GM10248 (cell line): ENCODE measurements around the gene LOX.
"Not testable (repeated sequence)": the region's sequence is repeated elsewhere in the genome, so short reads cannot be mapped to it uniquely, and the experiment has no call there.

Source experiments
- CTCF ChIA-PET: fragments of 300-600 bp; sonication (Branson Sonifier 250); formaldehyde crosslinking; extraction: SDS; loops from one replicate; lab custom pipeline; 2021; ENCODE audit warnings: antibody characterized with exemption; lab: Yijun Ruan, JAX
- POLR2A ChIA-PET: fragments of 350-650 bp; sonication (Branson Sonifier 250); formaldehyde crosslinking; extraction: SDS; loops from one replicate; lab custom pipeline; 2020; ENCODE audit warnings: antibody characterized with exemption; lab: Yijun Ruan, JAX
- DNase-seq: peaks from one replicate; pipeline ENCODE4 v3.0.0; 2012; ENCODE audit errors: extremely low spot score
- TF ChIP-seq, protein P1 (sequence below): IDR thresholded peaks from 2 replicates; pipeline ENCODE4 v1.5.1; 2012; ENCODE audit warnings: mild to moderate bottlenecking, low read depth; ENCODE audit errors: extremely low read depth, missing control alignments, control extremely low read depth

LOX gene

DNA sequence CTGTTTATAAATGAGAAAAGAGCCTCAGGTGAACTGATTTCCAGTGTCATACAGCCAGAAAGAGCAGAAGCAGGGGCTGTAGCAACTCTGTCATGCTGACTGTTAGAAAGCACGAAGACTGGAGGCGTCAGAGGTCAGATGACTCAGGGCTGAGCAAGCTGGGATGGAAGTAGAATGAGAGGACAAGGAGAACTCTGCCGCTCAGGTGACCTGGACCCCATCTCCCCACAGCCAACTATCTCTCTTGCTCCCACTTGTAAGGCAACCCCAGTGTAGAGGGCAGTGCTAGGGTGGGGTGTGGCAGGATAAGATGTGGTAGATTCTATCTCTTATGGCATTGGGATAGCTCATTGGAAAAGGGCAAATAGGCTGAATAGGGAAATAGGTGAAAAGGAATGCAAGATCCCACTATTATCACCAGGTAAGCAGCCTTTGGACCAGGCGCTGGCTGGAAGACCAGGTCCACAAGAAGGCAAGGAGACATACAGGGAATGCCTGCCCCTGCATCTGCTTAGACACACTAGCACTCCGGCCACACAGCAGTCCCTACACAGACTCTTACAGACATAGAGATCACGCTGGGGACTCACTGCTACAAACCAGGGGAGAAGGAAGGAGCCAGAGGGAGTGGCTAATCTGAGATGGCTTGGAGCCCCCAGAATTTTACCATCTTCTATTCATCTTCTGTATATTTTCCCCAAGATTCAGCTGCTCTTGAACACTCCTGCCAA, 21.2 kb upstream of the LOX start:
- DNase-seq: no peak
- ChIA-PET POLR2A (no interaction called here), CTCF (interaction anchor here (0.8 kb wide), 1 partner anchor 22 kb away, joined by 4 read pairs; the partner anchor contains the start of gene LOX)

DNA sequence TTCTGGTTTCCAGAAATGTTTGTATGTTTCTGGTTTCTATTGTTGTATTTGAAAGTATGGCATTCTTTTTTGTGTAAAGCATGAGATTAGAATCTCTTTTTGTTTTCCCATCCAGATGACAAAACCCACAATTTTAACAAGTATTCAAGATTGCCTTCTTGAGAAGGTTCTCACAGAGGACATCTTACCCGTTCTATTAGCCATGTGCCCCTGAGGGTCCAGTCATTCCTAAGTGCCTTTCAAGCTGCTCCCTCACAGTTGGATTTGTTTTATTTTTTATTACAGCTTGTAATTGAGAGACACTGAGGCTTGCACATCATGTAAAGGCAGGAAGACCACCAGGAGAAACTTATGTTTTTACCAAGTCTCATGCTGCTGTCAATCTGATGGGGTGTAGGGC, 19.3 kb upstream of the LOX start:
- TF ChIP-seq, protein P1, sequence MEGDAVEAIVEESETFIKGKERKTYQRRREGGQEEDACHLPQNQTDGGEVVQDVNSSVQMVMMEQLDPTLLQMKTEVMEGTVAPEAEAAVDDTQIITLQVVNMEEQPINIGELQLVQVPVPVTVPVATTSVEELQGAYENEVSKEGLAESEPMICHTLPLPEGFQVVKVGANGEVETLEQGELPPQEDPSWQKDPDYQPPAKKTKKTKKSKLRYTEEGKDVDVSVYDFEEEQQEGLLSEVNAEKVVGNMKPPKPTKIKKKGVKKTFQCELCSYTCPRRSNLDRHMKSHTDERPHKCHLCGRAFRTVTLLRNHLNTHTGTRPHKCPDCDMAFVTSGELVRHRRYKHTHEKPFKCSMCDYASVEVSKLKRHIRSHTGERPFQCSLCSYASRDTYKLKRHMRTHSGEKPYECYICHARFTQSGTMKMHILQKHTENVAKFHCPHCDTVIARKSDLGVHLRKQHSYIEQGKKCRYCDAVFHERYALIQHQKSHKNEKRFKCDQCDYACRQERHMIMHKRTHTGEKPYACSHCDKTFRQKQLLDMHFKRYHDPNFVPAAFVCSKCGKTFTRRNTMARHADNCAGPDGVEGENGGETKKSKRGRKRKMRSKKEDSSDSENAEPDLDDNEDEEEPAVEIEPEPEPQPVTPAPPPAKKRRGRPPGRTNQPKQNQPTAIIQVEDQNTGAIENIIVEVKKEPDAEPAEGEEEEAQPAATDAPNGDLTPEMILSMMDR: no peak
- ChIA-PET POLR2A (no interaction called here), CTCF (interaction anchor here (0.6 to 2.1 kb wide), 3 partner anchors 10 to 131 kb away, joined by 3 to 5 read pairs (median 3); no protein-coding TSS in a partner anchor)
- DNase-seq: no peak

More for the DNA sequence above, 21.2 kb upstream of the LOX start:
- TF ChIP-seq, protein P1: no peak

DNA sequence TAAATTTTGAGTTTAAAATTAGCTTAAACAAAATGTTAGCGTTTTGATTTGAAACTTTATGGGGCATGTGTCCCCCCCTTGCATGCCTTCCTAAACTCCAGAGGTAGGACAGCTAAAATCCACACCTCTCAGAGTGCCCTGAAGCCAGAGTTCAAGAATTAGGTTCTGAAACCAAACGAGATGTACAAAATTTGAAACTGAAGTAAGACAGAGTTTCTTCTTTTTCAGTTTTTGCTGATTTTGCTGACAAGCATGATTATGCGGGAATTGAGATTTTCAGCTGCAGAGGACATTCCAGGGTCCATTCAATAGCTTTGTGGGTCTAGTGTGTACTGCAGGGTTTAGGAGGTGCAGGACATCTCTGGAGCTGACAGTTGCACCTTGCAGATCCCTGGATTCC, 17.1 kb upstream of the LOX start:
- POLR2A ChIA-PET: no interaction called here
- no peak for DNase-seq
- TF ChIP-seq, protein P1: no peak
- CTCF ChIA-PET: interaction anchor here (0.8 to 1.0 kb wide), 2 partner anchors 10 to 128 kb away, joined by 3 read pairs; no protein-coding TSS in a partner anchor

DNA sequence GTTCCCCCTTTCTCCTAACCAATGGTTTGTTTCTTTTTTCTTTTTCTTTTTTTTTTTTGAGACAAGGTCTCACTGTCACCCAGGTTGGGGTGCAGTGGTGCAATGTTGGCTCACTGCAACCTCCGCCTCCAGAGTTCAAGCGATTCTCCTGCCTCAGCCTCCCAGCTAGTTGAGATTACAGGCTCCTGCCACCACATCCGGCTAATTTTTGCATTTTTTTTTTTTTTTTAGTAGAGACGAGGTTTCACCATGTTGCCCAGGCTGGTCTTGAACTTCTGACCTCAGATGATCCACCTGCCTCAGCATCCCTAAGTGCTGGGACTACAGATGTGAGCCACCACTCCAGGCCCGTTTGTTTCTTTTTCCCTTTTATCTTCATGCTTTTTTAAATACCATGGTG, 16.2 kb upstream of the LOX start:
- DNase-seq, POLR2A ChIA-PET: not testable (repeated sequence)
- CTCF ChIA-PET: interaction anchor here (0.8 kb wide), 1 partner anchor 9 kb away, joined by 3 read pairs; no protein-coding TSS in a partner anchor

DNA sequence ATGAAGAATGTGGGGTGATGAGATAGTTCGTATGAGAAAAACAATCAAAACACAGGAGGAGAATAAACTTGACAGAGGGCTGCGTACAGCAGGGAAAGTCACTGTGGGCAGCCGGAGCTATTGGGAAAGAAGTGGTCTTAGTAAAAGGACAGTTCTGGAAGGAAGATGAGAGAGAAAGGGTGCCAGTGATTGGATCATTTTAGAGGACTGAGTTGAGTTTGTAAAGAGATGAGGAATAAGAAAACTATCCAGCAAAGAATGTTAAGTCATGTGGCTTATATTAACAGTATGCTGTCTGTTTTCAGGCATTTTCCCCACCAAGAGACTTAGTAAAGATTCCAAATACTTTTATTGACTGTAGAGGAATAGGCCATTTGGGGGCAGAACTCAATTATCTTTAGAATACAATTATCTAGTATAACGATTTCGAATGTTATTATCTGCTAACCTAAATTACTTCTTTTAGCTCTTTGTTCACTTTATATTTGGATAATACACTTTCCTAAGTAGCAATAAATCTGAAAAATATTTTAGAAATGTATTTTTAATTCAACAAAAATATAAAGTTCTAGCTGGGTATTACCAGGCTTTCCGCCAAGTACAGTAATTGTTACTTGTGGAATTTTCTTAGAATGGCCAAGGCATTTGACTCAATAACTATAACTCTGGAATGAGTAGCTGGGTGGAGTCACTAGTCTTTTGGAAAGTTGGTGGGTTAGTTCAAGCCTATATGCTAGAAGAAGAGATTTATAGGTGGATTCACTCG, 15.5 kb upstream of the LOX start:
- CTCF ChIA-PET: interaction anchor here (2.1 kb wide), 1 partner anchor 8 kb away, joined by 9 read pairs; no protein-coding TSS in a partner anchor
- POLR2A ChIA-PET: interaction anchor here (0.5 kb wide), 1 partner anchor 11 kb away, joined by 5 read pairs; no protein-coding TSS in a partner anchor
- DNase-seq: no peak

DNA sequence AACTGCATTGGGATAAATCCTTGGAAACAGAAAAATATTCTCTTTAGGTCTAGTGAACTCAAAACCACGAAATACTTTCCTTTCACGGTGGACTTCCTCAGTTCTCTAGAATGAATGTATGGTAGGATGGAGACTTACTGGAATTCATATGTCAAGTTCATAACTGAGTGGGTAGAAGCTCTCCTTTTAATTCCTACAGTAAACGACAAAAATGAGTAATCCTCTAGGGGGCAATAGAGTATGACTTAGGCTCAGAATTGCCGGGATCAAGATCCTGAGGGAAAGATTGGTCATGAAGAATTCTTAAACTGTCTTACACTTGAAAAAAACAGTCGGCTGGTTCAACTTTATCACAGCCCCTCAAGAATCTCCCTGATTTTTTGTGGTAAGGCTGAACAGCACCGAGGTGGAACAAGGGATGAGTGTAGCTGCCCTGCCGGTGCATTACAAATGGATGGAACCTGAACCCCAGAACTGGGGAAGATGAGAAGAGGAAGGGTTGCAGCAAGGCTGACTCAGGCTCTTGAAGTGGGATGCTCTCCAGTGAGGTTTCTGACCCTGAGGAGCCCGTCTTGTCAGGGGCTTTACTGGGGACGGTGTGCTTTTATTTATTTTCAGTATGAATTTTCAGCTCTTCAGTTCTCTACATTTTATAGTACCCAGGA, 14.0 kb upstream of the LOX start:
- POLR2A ChIA-PET: no interaction called here
- DNase-seq: no peak
- TF ChIP-seq, protein P1: no peak
- CTCF ChIA-PET: interaction anchor here (1.0 to 2.1 kb wide), 3 partner anchors 10 to 64 kb away, joined by 3 to 9 read pairs (median 3); no protein-coding TSS in a partner anchor

More for the DNA sequence above, 15.5 kb upstream of the LOX start:
- TF ChIP-seq, protein P1: no peak
